ENCODE results near the gene NFKBIL1. TPM values are rescaled to one million over a fixed set of nuclear protein-coding genes. Genes with fewer than 3 reads are reported as not detected.

Gene NFKBIL1
- total RNA-seq, 1 donor from 2014 or later: 29.6 TPM

DNA sequence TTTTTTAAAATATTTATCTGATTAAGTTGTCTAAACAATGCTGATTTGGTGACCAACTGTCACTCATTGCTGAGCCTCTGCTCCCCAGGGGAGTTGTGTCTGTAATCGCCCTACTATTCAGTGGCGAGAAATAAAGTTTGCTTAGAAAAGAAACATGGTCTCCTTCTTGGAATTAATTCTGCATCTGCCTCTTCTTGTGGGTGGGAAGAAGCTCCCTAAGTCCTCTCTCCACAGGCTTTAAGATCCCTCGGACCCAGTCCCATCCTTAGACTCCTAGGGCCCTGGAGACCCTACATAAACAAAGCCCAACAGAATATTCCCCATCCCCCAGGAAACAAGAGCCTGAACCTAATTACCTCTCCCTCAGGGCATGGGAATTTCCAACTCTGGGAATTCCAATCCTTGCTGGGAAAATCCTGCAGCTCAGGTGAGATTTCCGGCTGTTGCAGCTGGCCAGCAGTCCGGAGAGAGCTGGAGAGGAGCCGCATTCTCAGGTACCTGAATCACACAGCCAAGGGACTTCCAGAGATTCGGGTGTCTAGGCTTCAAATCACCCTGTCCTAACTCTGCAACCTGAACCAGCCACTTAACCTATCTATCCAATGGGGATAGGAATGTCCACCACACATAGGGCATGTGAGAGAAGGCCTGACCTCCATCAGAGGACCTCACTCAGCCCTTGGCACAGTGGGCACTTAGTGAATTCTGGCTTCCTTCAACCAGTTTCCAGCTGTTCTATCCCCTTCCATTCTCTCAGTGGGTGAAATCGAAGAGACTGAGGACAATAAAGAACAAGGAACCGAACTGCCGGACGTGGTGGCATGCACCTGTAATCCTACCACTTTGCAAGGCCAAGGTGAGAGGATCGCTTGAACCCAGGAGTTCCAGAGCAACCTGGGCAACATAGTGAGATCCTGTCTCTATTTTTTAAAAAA, 31.0 kb downstream of the NFKBIL1 start:
- peaks cover 16% of the 10 kb centered on the region for H3K4me1 Mint-ChIP-seq (ENCODE audit: low read depth)
- no peaks in the 10 kb centered on the region for H3K27me3 Mint-ChIP-seq (ENCODE audit: low read depth)
- DNase-seq (ENCODE audit: low spot score): no peak
- H3K9me3 Mint-ChIP-seq (ENCODE audit: low read depth): no peaks in the 10 kb centered on the region
- TF ChIP-seq, protein P1, sequence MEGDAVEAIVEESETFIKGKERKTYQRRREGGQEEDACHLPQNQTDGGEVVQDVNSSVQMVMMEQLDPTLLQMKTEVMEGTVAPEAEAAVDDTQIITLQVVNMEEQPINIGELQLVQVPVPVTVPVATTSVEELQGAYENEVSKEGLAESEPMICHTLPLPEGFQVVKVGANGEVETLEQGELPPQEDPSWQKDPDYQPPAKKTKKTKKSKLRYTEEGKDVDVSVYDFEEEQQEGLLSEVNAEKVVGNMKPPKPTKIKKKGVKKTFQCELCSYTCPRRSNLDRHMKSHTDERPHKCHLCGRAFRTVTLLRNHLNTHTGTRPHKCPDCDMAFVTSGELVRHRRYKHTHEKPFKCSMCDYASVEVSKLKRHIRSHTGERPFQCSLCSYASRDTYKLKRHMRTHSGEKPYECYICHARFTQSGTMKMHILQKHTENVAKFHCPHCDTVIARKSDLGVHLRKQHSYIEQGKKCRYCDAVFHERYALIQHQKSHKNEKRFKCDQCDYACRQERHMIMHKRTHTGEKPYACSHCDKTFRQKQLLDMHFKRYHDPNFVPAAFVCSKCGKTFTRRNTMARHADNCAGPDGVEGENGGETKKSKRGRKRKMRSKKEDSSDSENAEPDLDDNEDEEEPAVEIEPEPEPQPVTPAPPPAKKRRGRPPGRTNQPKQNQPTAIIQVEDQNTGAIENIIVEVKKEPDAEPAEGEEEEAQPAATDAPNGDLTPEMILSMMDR (IDR thresholded peaks at IDR 0.05): no peak
- H3K27ac Mint-ChIP-seq (ENCODE audit: unreplicated experiment): no peak overlapping the region
- no peak overlapping the region for H3K4me3 Mint-ChIP-seq (ENCODE audit: unreplicated experiment)
- no peaks in the 10 kb centered on the region for H3K36me3 Mint-ChIP-seq (ENCODE audit: low read depth)

DNA sequence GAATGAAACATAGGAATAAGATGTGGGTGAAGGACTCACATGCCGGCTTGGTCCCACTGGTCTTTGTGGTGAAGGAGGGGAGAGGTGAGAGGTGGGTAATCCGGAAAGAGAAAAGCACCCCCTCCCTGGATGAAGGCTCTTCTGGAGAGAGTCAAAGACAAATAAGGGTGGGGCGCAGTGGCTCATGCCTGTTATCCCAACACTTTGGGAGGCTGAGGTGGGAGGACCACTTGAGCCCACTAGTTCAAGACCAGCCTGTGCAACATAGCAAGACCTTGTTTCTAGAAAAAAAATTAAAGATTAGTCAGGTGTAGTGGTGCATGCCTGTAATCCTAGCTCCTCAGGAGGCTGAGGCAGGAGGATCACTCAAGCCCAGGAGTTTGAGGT, 31.7 kb downstream of the NFKBIL1 start:
- Mint-ChIP-seq H3K4me3 (ENCODE audit: unreplicated experiment) (no peak overlapping the region), H3K36me3 (ENCODE audit: low read depth) (no peaks in the 10 kb centered on the region), H3K27me3 (ENCODE audit: low read depth) (no peaks in the 10 kb centered on the region), H3K27ac (ENCODE audit: unreplicated experiment) (no peak overlapping the region), H3K4me1 (ENCODE audit: low read depth) (peaks cover 16% of the 10 kb centered on the region), H3K9me3 (ENCODE audit: low read depth) (no peaks in the 10 kb centered on the region)
- DNase-seq (ENCODE audit: low spot score): no peak
- TF ChIP-seq, protein P1 (IDR thresholded peaks at IDR 0.05): no peak

DNA sequence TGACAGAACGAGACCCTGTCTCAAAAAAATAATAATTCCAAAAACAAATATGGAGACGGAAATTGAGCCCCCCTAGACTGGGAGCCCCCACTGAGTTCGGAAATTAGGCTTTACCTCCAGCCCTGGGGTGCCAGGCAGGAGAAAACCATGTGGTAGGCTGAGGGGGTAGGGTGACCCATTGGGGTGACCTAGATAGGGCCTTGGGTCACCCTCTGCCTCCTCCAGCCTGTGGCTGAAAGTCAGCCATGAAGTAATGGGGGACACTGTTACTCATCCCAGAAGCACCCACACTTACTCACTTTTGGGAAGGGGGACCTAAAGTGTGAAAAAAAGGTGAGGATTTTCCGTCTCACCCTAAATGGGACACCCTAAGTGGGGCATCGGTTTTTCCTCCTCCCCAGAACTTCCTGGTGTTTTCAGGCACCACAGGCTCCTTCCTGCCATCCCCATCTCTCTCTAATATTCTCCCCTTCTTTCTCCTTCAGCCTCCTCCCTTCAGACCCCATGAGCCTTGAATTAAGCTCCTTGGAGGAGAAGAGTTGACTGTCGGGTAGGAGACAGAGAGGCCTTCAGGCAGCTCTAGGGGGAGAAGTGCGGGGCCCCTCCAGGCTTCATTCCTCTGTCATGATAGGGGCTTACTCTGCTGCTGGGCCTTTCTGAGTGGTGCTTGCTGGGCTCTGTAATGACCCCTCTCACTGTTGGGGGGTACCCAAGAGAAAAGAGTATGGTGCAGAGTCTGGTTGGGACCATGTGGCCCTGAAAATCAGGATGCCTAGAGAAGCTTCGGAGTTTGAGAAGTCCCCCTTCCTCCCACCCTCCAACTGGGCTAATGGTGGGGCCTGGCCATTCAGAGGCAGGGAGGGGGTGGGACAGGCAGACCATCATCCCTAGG, 32.4 kb downstream of the NFKBIL1 start:
- TF ChIP-seq, protein P1 (IDR thresholded peaks at IDR 0.05): no peak
- peak overlapping the region; percentile 49 for H3K27ac Mint-ChIP-seq (ENCODE audit: unreplicated experiment)
- peak overlapping the region; percentile 97 for H3K4me3 Mint-ChIP-seq (ENCODE audit: unreplicated experiment)
- H3K36me3 Mint-ChIP-seq (ENCODE audit: low read depth): no peaks in the 10 kb centered on the region
- no peaks in the 10 kb centered on the region for H3K27me3 Mint-ChIP-seq (ENCODE audit: low read depth)
- no peak for DNase-seq (ENCODE audit: low spot score)
- no peaks in the 10 kb centered on the region for H3K9me3 Mint-ChIP-seq (ENCODE audit: low read depth)
- peaks cover 16% of the 10 kb centered on the region for H3K4me1 Mint-ChIP-seq (ENCODE audit: low read depth)

DNA sequence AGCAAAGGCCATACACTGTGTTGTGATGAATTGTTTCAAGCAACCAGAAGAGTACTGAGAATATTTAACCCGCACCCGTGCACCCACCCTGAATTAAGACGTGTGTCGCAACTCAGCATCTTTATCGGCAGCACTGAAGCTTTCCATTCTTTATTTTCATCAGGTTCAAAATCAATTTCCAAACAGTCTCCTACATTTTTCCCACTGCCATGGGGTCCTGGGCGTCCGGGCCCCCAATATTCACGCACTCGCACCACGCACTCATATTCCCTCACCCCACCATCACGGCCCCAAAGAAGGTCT, 33.0 kb downstream of the NFKBIL1 start:
- Mint-ChIP-seq H3K4me3 (ENCODE audit: unreplicated experiment) (peak overlapping the region; percentile 97), H3K36me3 (ENCODE audit: low read depth) (no peaks in the 10 kb centered on the region), H3K4me1 (ENCODE audit: low read depth) (peaks cover 16% of the 10 kb centered on the region), H3K27me3 (ENCODE audit: low read depth) (no peaks in the 10 kb centered on the region), H3K9me3 (ENCODE audit: low read depth) (no peaks in the 10 kb centered on the region), H3K27ac (ENCODE audit: unreplicated experiment) (peak overlapping the region; percentile 49)
- TF ChIP-seq, protein P1 (IDR thresholded peaks at IDR 0.05): no peak
- DNase-seq (ENCODE audit: low spot score): no peak

DNA sequence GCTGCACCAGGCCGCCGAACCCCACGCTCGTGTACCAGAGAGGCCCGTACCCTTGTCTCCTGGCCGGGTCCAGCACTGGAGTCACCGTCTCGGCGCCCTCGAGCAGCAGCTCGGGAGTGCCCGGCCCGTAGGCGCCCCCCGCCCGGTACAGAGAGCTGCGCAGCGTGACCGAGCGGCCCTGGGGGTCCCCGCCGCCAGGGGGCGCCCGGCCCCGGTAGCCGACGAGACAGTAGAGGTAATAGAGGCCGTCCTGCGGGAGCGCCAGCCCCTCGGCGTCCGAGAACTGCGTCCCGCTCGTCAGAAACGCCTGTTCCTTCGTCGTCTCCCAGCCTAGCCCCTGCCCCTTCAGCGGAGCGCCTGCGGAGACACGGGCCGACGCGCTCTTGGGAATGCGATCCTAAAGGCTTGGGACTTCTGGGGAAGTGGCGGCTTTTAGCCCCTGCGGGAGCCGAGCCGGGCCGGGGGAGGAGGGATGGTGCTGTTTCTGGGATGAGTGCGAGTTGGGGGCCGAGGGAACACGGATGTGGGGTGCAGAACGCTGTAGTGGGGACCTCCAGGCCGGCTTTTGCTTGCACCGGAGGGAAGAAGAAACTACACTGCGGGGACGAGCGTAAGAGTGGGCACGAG, 33.5 kb downstream of the NFKBIL1 start:
- TF ChIP-seq, protein P1 (IDR thresholded peaks at IDR 0.05): peak; percentile 100
- H3K27me3 Mint-ChIP-seq (ENCODE audit: low read depth): no peaks in the 10 kb centered on the region
- peaks cover 16% of the 10 kb centered on the region for H3K4me1 Mint-ChIP-seq (ENCODE audit: low read depth)
- peak overlapping the region; percentile 58 for H3K27ac Mint-ChIP-seq (ENCODE audit: unreplicated experiment)
- H3K9me3 Mint-ChIP-seq (ENCODE audit: low read depth): no peaks in the 10 kb centered on the region
- DNase-seq (ENCODE audit: low spot score): no peak
- H3K36me3 Mint-ChIP-seq (ENCODE audit: low read depth): no peaks in the 10 kb centered on the region
- peak overlapping the region; percentile 97 for H3K4me3 Mint-ChIP-seq (ENCODE audit: unreplicated experiment)

Measured in chondrocyte (in vitro differentiated cells).